HG03095 (cell line): ENCODE measurements around the gene RAB38.

Source experiments
- ATAC-seq: cut with Tn5 transposase; IDR thresholded peaks from one replicate; pipeline ENCODE4 v1.9.1; 2021; ENCODE audit warnings: moderate library complexity; ENCODE audit not compliant: unreplicated experiment

The RAB38 gene

DNA sequence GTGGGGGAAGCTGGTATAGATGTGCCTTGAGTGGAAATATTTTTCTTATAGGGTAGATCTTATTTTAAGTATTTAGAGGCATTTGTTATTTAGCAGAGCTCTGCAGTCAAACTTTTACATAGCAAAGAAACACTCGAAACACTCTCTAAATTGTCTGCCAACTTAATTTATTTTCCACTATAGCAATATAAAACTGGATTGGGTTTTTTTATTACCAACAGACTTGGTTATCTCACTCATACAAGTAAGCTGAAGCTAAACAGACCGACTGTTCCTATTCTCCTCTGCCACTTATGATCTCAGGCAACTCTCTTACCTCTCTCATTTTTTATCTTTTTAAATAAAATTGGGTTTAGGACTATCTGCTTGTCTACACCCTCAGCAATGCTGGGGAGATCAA is 4.6 kb downstream of the RAB38 start:
- ATAC-seq = no peak

- ATAC-seq = no peak
Measured at GRCh38 chr11:88169881-88170280, 5.4 kb downstream of the RAB38 start.

DNA sequence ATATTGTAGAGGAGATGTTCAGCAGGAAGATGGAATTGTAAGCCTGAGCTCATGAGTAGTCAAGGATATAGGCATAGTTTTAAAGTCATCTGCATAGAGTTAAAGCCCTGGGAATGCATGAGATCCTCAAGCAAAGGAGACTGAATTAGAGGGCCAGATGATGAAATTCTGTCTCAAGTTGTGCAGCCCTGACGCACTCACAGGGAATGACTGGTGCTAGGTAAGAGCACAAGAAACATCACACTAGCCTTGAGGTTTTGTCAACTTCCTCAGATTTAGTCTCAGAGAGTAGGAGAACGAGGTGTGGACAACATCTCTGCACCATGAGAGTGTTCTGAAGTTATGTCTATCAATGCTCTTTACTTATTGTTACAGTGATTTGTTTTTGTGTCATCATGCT is 5.8 kb downstream of the RAB38 start:
- ATAC-seq = no peak

DNA sequence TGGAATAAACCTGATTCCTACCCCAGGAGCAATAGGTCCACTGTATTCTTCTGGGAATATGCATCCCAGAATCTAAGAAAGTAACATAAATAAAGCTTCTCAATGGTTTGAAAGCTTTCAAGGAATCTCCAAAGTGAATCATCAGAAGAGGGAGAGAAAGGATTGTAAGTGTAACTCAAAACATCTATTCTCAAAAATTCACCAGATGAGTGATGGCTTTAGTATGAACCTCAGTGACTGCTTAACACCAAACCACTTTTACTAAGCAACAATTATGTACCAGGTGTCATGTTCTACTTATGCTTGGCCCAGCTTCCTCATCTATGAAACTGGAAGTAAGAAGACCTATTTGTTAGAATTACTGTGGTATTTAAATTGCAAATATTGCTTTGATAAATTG is 7.4 kb downstream of the RAB38 start:
- no peak for ATAC-seq

DNA sequence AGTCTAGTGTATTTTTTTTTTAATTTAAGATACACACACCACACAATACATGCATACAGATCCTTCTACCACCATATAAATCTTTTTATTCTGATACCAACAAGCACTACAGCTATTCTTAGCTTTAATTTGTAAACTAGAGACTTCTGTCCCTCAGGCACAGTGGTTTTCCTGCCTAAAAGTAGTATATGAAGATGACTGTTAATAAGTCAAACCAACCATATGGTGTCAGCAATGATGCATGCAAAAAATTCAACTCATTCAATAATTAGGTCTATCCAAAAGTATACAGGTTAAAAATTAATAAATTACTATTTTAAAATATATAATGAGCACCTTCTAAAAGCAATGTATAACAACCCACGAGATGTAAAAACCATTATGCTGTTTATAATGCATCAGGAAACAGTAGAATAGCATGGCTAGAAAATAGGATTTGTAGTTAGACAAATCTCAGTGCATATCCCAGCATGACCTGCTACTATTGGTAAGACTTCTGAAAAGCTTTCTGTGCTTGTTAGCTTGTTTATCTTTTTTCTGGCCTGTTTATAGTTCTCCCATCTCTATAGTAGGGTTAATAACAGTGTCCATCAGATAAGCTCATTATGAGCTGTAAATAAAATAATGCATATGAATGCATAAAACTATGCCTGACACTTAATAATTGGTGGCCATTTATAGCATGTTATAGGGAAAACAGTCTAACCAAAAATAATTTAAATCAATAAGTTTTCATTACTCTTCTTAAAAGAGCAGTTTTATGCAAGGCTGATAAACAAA is 10.2 kb downstream of the RAB38 start:
- ATAC-seq = no peak

DNA sequence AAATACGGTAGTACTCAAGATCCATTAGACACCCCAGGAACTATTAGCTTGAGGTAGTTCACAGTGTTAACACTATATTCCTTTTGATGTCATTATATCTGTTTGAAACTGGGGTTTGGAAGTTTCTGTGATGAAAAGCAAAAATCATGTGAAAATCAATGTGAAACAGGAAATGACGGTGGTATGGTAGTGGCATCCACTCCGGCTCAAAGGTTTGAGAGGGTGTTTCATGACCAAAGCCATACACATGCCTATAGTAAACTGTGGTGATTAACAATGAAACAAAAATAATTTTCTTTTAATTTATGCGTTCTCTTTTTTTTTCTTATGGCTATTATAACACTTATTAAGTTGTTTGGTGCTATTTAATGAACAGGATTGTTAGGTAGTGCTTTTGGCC is 10.9 kb downstream of the RAB38 start:
- no peak for ATAC-seq

DNA sequence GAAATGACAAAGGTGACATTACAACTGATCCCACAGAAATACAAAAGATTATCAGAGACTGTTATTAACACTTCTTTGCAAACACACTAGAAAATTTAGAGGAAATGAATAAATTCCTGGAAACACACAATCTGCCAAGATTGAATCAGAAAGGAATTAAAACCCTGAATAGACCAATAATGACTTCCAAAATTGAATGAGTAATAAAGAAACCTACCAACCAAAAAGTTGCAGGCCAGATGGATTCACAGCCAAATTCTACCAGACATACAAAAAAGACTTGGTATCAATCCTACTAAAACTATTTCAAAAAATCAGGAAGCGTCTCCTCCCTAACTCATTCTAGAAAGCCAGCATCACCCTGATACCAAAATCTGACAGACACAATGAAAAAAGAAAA is 17.2 kb downstream of the RAB38 start:
- no peak for ATAC-seq

- no peak for ATAC-seq
Measured at GRCh38 chr11:88157370-88157769, 17.9 kb downstream of the RAB38 start.

DNA sequence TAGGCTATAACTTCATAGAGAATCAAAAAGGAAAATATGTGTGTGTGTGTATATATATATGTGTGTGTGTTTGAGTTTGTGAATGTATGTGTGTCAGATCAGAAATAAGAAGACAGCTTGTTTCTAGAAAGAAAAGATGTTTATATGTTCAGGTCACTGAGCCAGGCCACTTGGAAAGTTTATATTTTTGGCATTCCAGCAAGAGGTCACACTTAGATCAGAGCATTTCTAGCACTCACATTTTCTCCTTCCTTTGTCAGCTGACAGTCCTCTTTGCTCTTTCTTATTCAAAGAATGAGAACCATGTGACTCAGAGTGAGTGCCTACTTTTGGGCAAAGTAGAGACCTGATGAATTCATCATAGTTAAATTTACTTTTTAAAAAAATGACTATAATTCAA is 22.9 kb downstream of the RAB38 start:
- no peak for ATAC-seq

- ATAC-seq = no peak
Measured at GRCh38 chr11:88151709-88152265, 23.5 kb downstream of the RAB38 start.

DNA sequence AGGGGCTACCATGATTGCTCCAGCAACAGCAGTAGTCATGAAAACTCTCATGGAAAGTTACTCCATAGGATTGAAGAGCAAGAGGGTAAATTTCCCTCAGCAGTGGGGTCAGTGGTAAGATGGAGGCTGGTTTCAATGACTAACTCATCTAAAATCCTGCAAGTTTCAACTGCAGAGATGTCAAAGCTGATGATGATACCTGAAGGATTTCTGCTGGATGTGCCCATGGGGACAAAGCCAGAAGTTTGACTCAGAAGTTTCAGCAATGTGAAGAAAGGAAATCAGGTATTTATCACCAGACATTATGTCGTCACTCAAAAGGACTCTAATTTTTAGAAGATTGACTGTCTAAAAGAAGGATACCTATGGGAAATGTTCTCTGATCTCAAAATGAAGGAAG is 29.1 kb downstream of the RAB38 start:
- no peak for ATAC-seq

DNA sequence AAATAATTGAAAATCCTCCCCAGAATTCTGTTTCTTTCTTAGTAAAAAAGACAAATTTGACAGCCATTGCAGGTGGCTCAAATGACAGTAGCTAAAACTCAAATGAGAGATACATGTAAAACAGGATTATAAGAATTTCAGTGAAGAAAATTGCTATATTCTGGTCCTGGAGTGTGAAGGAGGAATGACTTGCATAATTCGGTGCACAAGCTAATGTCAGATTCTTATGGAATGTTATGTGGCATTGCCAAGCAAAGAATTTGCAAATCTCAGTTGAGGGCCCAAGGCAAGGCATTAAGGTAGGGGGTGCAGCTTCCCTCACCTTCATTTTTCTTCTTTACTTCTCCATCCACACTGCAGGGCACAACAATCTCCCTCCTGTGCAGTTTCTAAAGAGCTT is 35.4 kb downstream of the RAB38 start:
- no peak for ATAC-seq

- ATAC-seq = no peak
Measured at GRCh38 chr11:88131764-88132470, 43.3 kb downstream of the RAB38 start.

DNA sequence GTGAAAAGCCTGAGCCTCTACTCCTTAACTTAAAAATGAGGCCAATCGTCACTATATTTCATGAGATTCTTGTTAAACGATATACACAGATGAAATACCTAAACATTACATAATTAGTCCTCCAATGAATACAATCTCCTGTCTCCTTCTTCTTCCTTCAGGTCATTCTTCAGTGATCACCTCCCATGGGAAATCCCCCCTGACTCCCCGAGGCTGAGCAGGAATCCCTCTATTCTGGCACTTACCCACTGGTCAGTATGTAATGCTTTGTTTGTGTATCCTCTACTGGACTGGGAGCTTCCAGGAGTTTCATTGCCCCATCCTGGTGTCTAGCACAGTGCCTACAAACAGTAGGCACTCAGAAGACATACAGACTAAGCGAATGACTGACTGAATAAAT is 52.3 kb downstream of the RAB38 start:
- no peak for ATAC-seq

DNA sequence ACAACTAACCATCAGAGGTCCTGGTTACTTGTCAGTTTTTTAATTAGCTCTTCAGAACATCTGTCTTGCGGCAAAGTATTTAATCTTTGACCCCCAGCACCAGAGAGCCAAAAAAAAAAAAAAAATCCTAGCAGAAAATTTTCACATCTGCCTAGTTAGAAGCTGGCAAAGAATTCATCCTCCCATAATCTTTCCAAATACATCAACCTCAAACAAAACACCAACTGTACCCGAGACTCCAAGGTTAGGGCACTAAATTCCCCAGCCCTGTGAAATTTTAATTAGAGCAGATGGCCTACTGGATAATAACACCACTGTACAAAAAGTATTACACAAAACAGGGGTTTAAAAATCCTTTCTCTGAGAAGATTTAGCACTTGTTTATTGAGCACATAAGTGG is 55.7 kb downstream of the RAB38 start:
- no peak for ATAC-seq

DNA sequence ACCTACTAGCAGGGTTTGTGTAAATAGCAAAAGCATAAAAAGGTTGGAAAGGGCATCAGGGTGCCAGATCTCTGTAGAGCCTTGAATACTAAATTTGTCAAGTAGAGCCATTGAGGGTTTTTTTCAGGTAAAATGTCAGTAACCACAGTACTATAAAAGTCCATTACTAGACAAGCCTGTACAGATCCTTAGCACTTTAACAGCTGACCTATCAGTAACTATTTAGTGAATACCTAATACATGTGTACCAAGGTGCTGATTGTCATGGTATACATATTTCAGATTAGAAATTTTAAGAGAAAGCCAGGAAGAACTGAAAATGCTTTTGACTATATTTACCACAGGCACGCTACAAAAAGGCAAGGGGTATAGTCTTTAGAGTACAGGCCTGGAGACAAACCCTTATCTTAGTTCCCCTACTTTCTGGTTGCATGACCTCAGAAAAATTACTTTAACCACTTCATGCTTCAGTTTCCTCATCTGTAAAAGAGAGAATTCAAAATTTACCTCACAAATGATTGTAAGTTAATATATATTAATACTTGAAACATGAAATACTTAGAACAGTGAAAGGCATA is 57.9 kb downstream of the RAB38 start:
- ATAC-seq = peak; percentile 51

GRCh38 chr11:88115828-88116755 is 59.2 kb downstream of the RAB38 start:
- ATAC-seq = no peak

DNA sequence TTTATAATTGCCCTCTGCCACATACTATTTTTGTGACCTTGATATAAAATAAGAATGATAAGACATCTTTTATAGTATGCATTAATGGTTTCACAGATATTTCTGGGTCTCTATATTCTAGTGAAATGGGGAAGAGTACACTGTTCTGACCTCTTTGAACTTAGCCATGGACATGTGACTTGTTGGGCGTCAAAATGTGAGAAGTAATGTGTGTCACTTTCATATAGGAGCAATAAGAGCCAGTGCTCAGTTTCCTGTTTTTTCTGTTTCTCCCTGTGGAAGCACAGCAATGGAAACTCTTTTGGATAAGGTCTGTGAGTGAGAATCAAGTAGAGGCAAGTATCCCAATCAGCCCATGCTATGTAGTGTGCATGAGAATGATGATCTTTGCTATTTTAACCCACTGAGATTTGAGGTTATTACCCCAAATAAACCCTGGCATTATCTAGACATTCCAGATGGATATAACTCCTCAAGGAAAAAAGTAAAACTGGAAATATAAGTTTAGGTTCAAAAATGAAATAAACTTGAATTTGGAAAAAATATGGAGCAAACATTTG is 60.7 kb downstream of the RAB38 start:
- no peak for ATAC-seq

DNA sequence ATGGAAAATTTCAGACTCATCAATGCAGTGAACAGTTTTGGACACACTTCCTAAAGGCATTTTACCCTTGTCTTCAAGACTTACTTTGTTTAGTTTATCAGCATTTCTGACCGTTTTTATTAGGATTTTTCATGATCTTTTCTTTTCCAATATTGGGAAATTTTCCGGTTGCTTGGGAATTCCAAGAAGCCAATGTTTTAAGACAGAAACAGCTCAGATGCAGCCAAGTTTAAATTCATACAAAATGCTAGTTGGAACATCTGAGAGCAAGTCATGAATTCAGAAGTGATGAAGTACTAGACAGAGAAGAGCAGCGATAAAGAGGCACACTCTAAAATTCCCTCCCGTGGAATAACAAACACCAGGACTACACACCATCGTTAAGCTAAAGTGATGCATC is 68.6 kb downstream of the RAB38 start:
- no peak for ATAC-seq

- no peak for ATAC-seq
Measured at GRCh38 chr11:88105951-88106350, 69.3 kb downstream of the RAB38 start.

GRCh38 chr11:88105526-88105925 is 69.7 kb downstream of the RAB38 start:
- ATAC-seq = no peak
